Gastrocnemius medialis (tissue), 4 donors: ENCODE measurements around the gene GINS1. TPM values are rescaled to one million over a fixed set of nuclear protein-coding genes. Genes with fewer than 3 reads are reported as not detected.
"Not testable (repeated sequence)": the region's sequence is repeated elsewhere in the genome, so short reads cannot be mapped to it uniquely, and the experiment has no call there.

Experiments
- ATAC-seq, 2 donors: fragments of 150-250 bp; one replicate each; pipeline ENCODE4 v1.9.1; 2016
- DNase-seq, 2 donors: peaks; one replicate each; pipeline ENCODE4 v3.0.0-alpha.2; 2019
- H3K27ac ChIP-seq, 4 donors: fragments of 200-600 bp; sonication (generic); 1 replicate in 1 of 4; 2 replicates in 3 of 4; pipeline ENCODE4 v1.5.1; 2016 to 2018; ENCODE audit warnings: mild to moderate bottlenecking in 2 of 4, moderate library complexity in 1 of 4
- H3K27me3 ChIP-seq, 3 donors: fragments of 200-600 bp; sonication (generic) in 2 of 3; 1 replicate in 1 of 3; 2 replicates in 2 of 3; pipeline versions ENCODE4 v1.5.1 to v1.6.0; 2016 to 2019; ENCODE audit warnings: mild to moderate bottlenecking in 1 of 3, moderate library complexity in 1 of 3
- H3K36me3 ChIP-seq, 2 donors: fragments of 200-600 bp; sonication (generic) in 1 of 2; one replicate each; pipeline ENCODE4 v1.5.1; 2017 to 2018
- H3K4me1 ChIP-seq, 2 donors: fragments of 200-600 bp; sonication (generic) in 1 of 2; one replicate each; pipeline ENCODE4 v1.5.1; 2016 to 2017; ENCODE audit warnings: mild to moderate bottlenecking in 2 of 2
- H3K4me3 ChIP-seq, 4 donors: fragments of 200-600 bp; sonication (generic) in 3 of 4; 1 replicate in 1 of 4; 2 replicates in 3 of 4; pipeline ENCODE4 v1.5.1; 2016 to 2019; ENCODE audit warnings: mild to moderate bottlenecking in 2 of 4
- H3K9me3 ChIP-seq, 3 donors: fragments of 200-600 bp; sonication (generic) in 2 of 3; 1 replicate in 1 of 3; 2 replicates in 2 of 3; pipeline ENCODE4 v1.5.1; 2016 to 2019
- POLR2A ChIP-seq, 2 donors: fragments of 450-650 bp; IDR thresholded peaks; one replicate each; pipeline ENCODE4 v1.6.1; 2017; ENCODE audit warnings: antibody characterized with exemption in 2 of 2, mild to moderate bottlenecking in 2 of 2, moderate library complexity in 2 of 2
- in situ Hi-C, 4 donors: fragments of 200-750 bp; cut with MboI; loops; one replicate each; pipeline versions ENCODE4 v1.15.0 to v1.8.0; 2017; ENCODE audit warnings: low sequenced_read_pairs in 4 of 4
- intact Hi-C: fragments of 100-400 bp; cut with DNase I; formaldehyde crosslinking; loops from one replicate; pipeline ENCODE4 v1.15.1; 2023; ENCODE audit warnings: low total_unique reads
- total RNA-seq, 4 donors: library from RNA; depleted of rRNA; stranded (reverse); fragments of >200 nt; gene quantifications; one replicate each; pipeline versions ENCODE4 v1.1.0 to v1.2.3, GENCODE V29; 2016
- TF ChIP-seq, protein P1 (sequence below), 5 experiments: fragments of 450-650 bp in 3 of 5; fragments of 200-600 bp in 2 of 5; sonication (generic) in 2 of 5; IDR thresholded peaks in 4 of 5; conservative IDR thresholded peaks in 1 of 5; 1 replicate in 4 of 5; 2 replicates in 1 of 5; pipeline ENCODE4 v1.5.1; 2016 to 2019; ENCODE audit warnings: antibody characterized with exemption in 5 of 5, mild to moderate bottlenecking in 3 of 5, moderate library complexity in 3 of 5

The GINS1 gene
- total RNA-seq, 4 donors from 2014 or later: 0.07 to 0.20 TPM; not detected in 2

- in situ Hi-C loops: loop anchor here (10.0 to 25.0 kb wide), 7 partner anchors 94 to 404 kb away; partner anchors contain the start of genes APMAP (in 3 of the 4), ENTPD6 (in 1 of the 4) and ZNF337 (in 1 of the 4)
- no peaks in the 10 kb centered on the region for H3K36me3 ChIP-seq
- no peak for TF ChIP-seq POLR2A (IDR thresholded peaks at IDR 0.05)
- TF ChIP-seq, protein P1, sequence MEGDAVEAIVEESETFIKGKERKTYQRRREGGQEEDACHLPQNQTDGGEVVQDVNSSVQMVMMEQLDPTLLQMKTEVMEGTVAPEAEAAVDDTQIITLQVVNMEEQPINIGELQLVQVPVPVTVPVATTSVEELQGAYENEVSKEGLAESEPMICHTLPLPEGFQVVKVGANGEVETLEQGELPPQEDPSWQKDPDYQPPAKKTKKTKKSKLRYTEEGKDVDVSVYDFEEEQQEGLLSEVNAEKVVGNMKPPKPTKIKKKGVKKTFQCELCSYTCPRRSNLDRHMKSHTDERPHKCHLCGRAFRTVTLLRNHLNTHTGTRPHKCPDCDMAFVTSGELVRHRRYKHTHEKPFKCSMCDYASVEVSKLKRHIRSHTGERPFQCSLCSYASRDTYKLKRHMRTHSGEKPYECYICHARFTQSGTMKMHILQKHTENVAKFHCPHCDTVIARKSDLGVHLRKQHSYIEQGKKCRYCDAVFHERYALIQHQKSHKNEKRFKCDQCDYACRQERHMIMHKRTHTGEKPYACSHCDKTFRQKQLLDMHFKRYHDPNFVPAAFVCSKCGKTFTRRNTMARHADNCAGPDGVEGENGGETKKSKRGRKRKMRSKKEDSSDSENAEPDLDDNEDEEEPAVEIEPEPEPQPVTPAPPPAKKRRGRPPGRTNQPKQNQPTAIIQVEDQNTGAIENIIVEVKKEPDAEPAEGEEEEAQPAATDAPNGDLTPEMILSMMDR (IDR thresholded peaks at IDR 0.05 in 4 of 5, conservative IDR thresholded peaks at IDR 0.05 in 1 of 5): no peak
- ATAC-seq: peak in 1 of 2 donors; percentile 14
- no peaks in the 10 kb centered on the region for H3K27me3 ChIP-seq
- intact Hi-C loops: loop anchor here (1.0 to 2.0 kb wide), 4 partner anchors 88 to 403 kb away; no protein-coding TSS in a partner anchor
- no peaks in the 10 kb centered on the region for H3K9me3 ChIP-seq
- no peak overlapping the region for H3K4me3 ChIP-seq
- no peak overlapping the region for H3K27ac ChIP-seq
- no peaks in the 10 kb centered on the region for H3K4me1 ChIP-seq
- no peak for DNase-seq
Measured at GRCh38 chr20:25398376-25399036, 9.0 kb upstream of the GINS1 start.

DNA sequence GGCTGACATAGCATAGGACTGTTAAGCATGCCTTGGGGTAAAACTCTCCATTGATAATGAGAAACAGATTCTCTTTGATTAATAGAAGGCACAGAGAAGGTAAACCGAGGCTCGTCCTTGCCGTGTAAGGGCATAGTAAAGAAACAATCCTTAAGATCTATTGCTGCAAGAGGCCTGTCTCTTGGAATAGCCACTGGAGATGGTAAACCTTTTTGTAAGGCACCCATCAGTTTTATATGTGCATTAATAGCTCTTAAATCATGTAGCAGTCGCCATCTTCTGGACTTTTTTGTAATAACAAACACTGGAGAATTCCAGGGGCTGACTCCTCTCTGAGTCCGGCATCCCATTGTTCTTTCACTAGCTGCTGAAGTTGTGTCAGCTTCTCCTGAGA, 8.4 kb upstream of the GINS1 start:
- ATAC-seq (peak; percentile 86 to 92), DNase-seq (peak in 1 of 2 donors; percentile 26)
- intact Hi-C loops: loop anchor here (1.0 to 2.0 kb wide), 4 partner anchors 89 to 404 kb away; no protein-coding TSS in a partner anchor
- no peaks in the 10 kb centered on the region for H3K36me3 ChIP-seq
- H3K4me1 ChIP-seq: no peaks in the 10 kb centered on the region
- in situ Hi-C loops: loop anchor here (10.0 to 25.0 kb wide), 7 partner anchors 94 to 404 kb away; partner anchors contain the start of genes APMAP (in 3 of the 4), ENTPD6 (in 1 of the 4) and ZNF337 (in 1 of the 4)
- no peak overlapping the region for H3K27ac ChIP-seq
- TF ChIP-seq, protein P1 (IDR thresholded peaks at IDR 0.05 in 4 of 5, conservative IDR thresholded peaks at IDR 0.05 in 1 of 5): peak; percentile 30 to 63 (median 55)
- no peak for TF ChIP-seq POLR2A (IDR thresholded peaks at IDR 0.05)
- H3K4me3 ChIP-seq: no peak overlapping the region
- no peaks in the 10 kb centered on the region for H3K9me3 ChIP-seq
- no peaks in the 10 kb centered on the region for H3K27me3 ChIP-seq

GRCh38 chr20:25400291-25400732, 7.2 kb upstream of the GINS1 start:
- H3K9me3 ChIP-seq, intact Hi-C loops, H3K36me3 ChIP-seq, H3K4me1 ChIP-seq, H3K27ac ChIP-seq, DNase-seq, H3K27me3 ChIP-seq, in situ Hi-C loops, ATAC-seq, H3K4me3 ChIP-seq: not testable (repeated sequence)

- H3K4me1 ChIP-seq: peaks cover 0 to under 1% of the 10 kb centered on the region in 2 donors
- TF ChIP-seq, protein P1 (IDR thresholded peaks at IDR 0.05 in 4 of 5, conservative IDR thresholded peaks at IDR 0.05 in 1 of 5): no peak
- TF ChIP-seq POLR2A (IDR thresholded peaks at IDR 0.05): no peak
- H3K27ac ChIP-seq: no peak overlapping the region
- no peaks in the 10 kb centered on the region for H3K36me3 ChIP-seq
- H3K27me3 ChIP-seq: no peaks in the 10 kb centered on the region
- in situ Hi-C loops (no loop called here), intact Hi-C loops (no loop called here)
- H3K4me3 ChIP-seq: no peak overlapping the region
- no peaks in the 10 kb centered on the region for H3K9me3 ChIP-seq
- ATAC-seq (no peak), DNase-seq (no peak)
Measured at GRCh38 chr20:25402583-25402982, 4.9 kb upstream of the GINS1 start.

DNA sequence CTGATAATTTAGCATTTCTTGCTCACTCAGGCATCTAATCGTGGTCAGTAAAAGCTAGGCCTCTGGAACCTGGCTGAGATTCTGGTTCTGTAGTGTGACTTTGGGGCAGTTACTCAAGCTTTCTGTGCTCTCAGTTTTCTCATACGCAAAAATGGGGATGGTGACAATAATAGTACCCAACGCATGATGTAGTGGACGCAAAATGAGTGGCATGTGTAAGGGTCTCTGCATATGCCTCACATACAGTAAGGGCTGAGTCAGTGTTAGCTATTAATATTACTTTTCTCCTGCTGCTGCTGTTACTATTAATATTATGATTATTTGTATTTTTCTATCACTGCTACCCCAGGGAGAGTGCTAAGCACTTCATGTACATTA, 686 bp downstream of the GINS1 start:
- H3K9me3 ChIP-seq: no peaks in the 10 kb centered on the region
- no peak for DNase-seq
- H3K4me3 ChIP-seq: peak overlapping the region; percentile 63 to 72 (median 68)
- intact Hi-C loops (no loop called here), in situ Hi-C loops (loop anchor here in 1 of 4 donors (5.0 kb wide), 1 partner anchor 416 kb away; the partner anchor contains the start of gene APMAP)
- no peak overlapping the region for H3K27ac ChIP-seq
- peaks cover 6 to 7% of the 10 kb centered on the region in 2 donors for H3K4me1 ChIP-seq
- H3K36me3 ChIP-seq: no peaks in the 10 kb centered on the region
- H3K27me3 ChIP-seq: no peaks in the 10 kb centered on the region
- ATAC-seq: no peak
- TF ChIP-seq, protein P1 (IDR thresholded peaks at IDR 0.05 in 4 of 5, conservative IDR thresholded peaks at IDR 0.05 in 1 of 5): no peak
- no peak for TF ChIP-seq POLR2A (IDR thresholded peaks at IDR 0.05)
